HL-60/S4 treated with phorbol 12-myristate 13-acetate at 8.2 ng/mL for 4 days and 3 days (cell line): ENCODE measurements around the gene MARF1.
"Not testable (repeated sequence)": the region's sequence is repeated elsewhere in the genome, so short reads cannot be mapped to it uniquely, and the experiment has no call there.

ENCODE experiments used
- in situ Hi-C: fragments of 300-500 bp; cut with MboI; formaldehyde crosslinking; loops from 2 replicates; pipeline ENCODE4 v1.15.0; 2022; ENCODE audit warnings: low sequenced_read_pairs

Gene MARF1, protein sequence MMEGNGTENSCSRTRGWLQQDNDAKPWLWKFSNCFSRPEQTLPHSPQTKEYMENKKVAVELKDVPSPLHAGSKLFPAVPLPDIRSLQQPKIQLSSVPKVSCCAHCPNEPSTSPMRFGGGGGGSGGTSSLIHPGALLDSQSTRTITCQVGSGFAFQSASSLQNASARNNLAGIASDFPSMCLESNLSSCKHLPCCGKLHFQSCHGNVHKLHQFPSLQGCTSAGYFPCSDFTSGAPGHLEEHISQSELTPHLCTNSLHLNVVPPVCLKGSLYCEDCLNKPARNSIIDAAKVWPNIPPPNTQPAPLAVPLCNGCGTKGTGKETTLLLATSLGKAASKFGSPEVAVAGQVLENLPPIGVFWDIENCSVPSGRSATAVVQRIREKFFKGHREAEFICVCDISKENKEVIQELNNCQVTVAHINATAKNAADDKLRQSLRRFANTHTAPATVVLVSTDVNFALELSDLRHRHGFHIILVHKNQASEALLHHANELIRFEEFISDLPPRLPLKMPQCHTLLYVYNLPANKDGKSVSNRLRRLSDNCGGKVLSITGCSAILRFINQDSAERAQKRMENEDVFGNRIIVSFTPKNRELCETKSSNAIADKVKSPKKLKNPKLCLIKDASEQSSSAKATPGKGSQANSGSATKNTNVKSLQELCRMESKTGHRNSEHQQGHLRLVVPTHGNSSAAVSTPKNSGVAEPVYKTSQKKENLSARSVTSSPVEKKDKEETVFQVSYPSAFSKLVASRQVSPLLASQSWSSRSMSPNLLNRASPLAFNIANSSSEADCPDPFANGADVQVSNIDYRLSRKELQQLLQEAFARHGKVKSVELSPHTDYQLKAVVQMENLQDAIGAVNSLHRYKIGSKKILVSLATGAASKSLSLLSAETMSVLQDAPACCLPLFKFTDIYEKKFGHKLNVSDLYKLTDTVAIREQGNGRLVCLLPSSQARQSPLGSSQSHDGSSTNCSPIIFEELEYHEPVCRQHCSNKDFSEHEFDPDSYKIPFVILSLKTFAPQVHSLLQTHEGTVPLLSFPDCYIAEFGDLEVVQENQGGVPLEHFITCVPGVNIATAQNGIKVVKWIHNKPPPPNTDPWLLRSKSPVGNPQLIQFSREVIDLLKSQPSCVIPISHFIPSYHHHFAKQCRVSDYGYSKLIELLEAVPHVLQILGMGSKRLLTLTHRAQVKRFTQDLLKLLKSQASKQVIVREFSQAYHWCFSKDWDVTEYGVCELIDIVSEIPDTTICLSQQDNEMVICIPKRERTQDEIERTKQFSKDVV (N-terminal part only)

DNA sequence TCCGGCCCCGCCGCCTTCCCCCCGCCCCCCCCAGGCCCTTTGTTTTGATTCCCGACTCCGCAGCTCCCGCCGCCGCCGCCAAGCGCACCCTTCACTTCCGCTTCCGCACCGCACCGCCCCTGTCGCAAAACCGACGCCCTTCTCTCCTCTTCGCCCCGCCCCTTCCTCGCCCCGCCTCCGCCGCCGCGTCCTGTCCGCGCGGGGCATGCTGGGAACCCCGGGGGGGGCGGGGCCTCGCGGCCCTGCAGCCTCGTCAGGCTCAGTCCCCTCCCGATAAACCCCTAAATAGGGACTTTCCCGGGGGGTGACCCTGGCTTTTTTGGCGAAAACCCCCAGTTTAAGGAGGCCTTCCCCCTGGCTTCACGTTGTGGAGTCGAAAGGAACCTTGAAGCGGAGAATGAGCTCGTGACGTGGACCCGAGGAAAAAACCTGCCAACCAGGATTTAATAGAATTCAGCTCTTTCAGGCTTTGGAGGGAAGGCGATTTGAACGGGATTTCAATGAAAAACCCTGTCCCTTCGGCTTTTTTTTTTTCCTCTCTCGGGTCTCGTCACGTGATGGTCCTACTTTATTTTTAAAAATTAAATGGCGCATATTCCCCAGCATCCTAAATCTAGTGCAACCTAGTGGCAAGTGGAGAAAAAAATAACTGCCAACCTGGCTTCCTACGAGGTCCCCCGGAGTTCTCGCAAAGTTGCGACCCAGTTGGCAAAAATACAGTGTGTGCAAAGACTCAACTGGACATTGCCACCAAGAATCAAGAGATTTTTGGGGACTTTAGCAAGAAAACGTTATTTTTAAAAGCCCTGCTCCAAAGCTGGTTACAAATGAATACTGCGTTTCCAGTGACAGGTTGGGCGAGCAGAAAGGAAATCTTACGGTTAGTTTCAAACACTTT is at the start of gene MARF1:
Gene MARF1, minus strand, starts transcription at position 107 of the 898 bp plus-strand sequence. CDS start 3,921 bp downstream, outside the sequence.
- in situ Hi-C loops, result no loop called here

DNA sequence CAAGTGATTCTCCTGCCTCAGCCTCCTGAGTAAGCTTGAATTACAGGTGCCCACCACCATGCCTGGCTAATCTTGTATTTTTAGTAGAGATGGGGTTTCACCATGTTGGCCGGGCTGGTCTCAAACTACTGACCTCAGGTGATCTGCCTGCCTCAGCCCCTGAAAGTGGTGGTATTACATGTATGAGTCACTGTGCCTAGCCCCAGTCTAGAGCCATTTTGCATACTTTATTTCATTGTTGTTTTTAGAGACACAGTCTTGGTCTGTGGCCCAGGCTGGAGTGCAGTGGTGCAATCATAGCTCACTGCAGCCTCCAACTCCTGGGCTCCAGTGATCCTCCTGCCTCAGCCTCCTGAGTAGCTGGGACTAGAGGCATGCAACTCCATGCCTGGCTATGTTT is 49.6 kb upstream of the MARF1 start:
- in situ Hi-C loops, result not testable (repeated sequence)

DNA sequence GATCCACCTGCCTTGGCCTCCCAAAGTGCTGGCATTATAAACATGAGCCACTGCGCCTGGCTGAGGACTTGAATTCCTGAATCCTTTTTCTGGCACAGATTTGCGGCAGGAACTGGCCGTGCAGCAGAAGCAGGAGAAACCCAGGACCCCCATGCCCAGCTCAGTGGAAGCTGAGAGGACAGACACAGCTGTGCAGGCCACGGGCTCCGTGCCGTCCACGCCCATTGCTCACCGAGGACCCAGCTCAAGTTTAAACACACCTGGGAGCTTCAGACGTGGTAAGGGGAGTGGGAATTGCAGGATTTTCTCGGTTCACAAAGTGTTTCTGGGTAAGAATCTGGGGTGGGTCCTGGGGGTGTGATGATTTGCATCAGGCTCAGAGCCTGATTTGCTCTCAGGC is 48.1 kb upstream of the MARF1 start:
- in situ Hi-C loops, result no loop called here

DNA sequence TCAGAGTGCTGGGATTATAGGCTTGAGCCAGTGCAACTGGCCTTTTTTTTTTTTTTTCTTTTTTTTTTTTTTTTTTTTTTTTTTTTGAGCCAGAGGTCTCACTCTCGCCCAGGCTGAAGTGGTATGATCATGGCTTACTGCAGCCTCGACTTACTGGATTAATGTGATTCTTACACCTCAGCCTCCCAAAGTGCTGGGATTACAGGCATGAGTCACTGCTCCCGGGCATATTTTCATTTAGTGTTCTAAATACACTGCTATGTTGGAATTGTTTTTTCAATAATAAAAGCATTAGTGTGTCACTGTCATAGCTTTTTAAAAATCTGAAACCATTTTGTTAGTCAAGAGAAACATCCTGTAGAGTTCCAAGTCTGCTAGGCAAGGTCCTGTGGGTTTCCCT is 47.3 kb upstream of the MARF1 start:
- in situ Hi-C loops, result no loop called here

DNA sequence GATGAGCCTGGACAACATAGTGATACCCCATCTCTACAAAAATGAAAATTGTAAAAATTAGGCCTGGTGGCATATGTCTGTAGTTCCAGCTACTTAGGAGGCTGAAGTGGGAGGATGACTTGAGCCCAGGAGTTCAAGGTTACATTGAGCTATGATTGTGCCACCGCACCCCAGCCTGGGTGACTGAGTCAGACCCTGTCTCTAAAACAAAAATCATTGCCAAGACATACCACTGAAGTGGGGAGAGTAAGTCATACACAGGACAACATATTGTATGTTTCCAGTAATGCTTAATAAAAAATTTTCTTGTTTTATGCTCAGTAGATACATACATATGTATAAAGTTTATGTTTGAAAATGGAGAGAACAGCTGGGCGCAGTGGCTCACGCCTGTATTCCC is 46.3 kb upstream of the MARF1 start:
- in situ Hi-C loops, result no loop called here

DNA sequence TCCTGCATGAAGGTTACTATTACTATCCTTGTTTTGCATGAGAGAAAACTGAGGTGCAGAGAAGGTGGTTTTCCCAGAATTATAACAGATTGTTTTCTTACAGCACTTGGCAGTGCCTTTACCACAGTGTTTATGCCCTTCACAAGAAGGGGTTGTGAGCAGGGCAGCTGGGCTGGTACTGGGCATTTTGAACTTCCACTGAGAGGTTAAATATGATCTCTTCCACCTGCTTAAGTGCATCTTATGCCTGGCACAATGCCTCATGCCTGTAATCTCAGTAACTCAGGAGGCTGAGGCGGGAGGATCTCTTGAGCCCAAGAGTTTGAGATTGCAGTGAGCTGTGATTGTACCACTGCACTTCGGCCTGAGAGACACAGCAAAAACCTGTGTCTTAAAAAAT is 43.3 kb upstream of the MARF1 start:
- in situ Hi-C loops, result no loop called here

DNA sequence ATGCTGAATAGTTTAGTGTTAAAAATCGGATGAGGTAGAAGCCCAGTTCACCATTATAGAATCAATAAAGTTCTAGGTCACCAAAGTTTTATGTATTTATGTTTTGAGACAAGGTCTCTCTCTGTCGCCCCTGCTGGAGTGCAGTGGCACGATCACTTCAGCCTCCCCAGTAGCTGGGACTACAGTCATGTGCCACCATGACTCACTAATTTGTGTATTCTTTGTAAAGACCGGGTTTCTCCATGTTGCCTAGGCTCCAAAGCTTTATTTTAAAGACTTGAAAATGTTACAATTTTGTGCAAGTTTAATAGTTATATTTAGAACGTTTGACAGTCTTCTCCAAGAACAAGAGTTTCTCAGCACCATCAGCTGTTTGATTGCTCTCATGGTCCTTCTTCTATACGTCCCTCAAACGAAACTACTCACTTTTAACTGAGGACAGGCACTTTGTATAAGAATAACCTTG is 39.2 kb upstream of the MARF1 start:
- in situ Hi-C loops, result no loop called here

DNA sequence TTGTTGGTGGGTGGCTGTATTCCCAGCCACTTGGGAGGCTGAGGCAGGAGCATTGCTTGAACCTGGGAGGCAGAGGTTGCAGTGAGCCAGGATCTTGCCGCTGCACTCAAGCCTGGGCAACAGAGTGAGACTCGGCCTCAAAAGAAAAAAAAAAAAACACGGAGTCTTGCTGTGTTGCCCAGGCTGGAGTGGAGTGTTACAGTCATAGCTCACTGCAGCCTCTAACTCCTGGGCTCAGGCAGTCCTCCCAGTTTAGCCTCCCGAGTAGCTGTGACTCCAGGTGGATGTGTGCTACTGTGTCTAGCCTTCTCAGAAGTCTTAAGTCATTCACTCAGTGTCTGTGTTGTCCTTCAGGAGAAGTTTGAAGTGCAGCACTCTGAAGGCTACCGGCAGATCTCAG is 34.5 kb upstream of the MARF1 start:
- in situ Hi-C loops, result no loop called here

DNA sequence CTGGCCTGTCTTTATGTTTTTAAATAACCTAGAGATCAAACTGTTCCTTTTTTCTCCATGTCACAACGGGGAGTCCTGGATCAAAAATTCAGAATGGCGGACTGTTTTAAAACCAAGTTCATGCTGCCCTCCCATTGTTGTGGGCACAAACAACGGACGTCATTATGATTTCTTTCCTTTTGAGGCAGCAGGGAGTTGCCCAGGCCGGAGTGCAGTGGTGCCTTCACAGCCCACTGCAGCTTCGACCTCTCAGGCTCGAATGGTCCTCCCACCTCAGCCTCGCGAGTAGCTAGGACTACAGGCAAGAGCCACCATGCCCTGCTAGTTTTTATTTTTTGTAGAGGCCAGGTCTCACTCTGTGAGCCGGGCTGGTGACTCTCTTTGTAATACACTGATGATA is 33.6 kb upstream of the MARF1 start:
- in situ Hi-C loops, result no loop called here

DNA sequence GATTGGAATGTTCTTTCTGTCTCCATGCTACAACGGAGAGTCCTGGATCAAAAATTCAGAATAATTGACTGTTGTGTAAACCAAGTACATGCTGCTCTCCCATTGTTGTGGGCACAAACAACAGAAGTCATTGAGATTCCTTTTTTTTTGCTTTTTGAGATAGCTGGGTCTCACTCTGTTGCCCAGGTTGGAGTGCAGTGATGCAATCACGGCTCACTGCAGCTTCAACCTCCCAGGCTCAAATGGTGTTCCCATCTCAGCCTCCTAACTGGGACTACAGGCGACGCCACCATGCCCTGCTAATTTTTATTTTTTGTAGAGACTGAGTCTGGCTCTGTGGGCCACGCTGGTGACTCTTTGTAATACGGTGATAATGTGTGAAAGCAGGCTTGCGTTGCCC is 31.6 kb upstream of the MARF1 start:
- in situ Hi-C loops, result no loop called here

DNA sequence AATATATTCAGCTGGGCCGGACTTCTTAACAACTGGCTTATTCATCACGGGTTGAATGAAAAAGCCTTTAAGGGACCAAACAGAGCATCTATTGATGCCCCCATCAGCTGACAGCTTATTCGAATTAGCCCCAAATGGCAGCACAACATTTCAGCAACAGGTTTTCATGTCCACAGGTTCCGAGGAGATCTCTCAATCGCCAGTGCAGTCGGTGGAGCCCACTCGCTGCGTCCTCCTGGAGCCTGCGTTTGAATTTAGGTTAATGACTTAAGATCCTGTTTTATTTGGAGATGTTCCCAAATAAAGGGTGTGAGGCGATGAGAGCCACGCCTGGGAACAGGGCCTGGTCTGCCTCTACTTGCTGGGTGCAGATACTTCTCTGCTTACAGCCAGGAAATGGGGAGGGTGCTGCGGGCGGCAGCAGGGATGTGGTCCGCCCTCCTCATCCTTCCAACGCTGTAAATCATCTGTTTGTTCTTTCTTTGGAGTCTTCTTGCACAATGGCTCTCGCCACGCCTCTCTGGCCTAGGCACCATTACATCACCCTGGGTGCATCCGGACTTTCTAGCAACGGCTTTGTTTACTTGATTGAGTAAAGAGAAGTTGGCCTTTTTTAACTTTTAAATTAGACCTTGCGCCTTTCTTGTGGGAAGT is 29.7 kb upstream of the MARF1 start:
- in situ Hi-C loops, result no loop called here

DNA sequence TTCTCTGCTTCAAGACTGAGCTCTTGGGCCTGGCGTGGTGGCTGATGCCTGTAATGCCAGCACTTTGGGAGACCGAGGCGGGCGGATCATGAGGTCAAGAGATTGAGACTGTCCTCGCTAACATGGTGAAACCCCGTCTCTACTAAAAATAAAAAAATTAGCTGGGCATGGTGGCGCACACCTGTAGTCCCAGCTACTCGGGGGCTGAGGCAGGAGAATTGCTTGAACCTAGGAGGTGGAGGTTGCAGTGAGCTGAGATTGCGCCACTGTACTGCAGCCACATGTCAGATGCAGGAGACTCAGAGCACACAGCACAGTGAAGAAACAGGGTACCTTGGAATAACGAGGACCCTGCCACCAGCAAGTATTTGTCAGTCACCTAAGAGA is 29.2 kb upstream of the MARF1 start:
- in situ Hi-C loops, result not testable (repeated sequence)

DNA sequence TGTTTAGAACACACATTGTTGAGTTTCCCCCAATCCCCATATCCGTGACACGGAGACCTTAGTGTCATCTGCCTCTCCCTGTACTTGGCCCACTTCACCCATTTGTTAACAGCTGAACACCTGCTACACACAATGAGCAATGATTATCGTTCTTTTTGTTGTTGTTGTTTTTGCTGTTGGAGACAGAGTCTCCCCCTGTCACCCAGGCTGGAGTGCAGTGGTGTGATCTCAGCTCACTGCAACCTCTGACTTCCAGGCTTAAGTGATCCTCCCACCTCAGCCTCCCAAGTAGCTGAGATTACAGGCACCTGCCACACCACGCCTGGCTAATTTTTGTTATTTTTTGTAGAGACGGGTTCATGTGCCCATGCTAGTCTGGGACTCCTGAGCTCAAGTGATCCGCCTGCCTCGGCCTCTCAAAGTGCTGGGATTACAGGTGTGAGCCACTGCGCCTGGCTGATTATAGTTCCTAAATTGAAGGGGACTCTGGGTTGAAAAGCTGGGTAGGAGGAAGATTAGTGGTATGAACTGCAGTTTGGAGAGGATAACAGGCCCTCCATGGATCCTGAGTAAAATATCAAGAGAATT is 28.7 kb upstream of the MARF1 start:
- in situ Hi-C loops, result no loop called here

DNA sequence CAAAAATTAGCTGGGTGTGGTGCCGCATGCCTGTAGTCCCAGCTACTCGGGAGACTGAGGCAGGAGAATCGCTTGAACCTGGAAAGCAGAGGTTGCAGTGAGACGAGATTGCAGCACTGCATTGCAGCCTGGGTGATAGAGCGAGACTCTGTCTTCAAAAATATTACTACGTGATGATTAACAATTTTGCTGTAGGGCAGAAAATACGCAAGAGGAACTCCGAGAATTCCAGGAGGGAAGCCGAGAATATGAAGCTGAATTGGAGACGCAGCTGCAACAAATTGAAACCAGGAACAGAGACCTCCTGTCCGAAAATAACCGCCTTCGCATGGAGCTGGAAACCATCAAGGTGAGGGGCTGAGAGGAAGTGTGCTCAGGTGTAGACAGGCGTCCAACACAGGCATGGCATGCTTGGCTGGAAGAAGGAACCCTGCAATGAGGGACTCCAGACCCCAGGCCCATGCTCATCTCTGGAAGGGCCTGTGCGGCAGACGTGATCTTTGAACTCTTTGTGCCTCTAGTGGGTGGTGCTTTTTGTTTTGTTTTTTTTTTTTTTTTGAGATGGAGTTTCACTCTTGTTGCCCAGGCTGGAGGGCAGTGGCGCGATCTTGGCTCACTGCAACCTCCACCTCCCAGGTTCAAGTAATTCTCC is 24.3 kb upstream of the MARF1 start:
- in situ Hi-C loops, result no loop called here

DNA sequence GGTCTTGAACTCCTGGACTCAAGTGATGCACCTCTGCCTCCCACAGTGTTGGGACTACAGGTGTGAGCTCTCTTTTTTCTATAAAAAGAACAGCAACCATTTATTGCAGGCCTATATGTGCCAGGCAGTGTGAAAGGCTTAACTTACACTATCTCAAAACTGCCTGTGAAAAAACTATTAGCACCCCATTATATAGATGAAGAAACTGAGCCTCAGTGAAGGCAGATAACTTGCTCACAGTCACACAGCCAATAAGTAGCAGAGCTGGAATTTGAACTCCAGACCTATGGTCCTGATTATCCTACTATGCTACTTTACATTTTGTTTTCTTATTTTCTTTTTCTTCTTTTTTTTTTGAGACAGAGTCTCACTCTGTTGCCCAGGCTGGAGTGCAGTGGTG is 22.2 kb upstream of the MARF1 start:
- in situ Hi-C loops, result no loop called here

DNA sequence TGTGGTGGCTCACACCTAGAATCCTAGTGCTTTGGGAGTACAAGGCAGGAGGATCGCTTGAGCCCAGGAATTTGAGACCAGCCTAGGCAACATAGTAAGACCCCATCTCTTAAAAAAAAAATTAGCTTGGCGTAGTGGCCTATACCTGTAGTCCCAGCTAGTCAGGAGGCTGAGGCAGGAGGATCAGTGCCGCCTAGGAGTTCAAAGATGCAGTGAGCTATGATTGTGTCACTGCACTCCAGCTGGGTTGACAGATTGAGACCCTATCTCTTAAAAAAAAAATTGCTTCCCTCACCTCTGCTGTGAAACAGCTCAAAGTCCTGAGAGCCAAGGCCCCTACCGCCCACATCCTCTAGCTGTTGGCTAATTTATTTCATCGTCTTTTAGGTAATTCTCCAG is 17.2 kb upstream of the MARF1 start:
- in situ Hi-C loops, result no loop called here

DNA sequence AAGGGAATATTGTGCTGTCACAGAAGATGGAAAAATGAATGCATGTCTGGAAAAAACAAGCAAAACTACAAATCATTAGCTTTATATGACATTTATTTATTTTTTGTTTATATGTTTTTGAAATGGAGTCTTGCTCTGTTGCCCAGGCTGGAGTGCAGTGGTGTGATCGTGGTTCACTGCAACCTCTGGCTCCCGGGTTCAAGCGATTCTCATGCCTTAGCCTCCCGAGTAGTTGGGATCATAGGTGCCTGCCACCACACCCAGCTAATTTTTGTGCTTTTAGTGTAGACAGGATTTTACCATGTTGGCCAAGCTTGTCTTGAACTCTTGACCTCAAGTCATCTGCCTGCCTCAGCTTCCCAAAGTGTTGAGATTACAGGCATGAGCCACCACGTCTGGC is 15.6 kb upstream of the MARF1 start:
- in situ Hi-C loops, result no loop called here

DNA sequence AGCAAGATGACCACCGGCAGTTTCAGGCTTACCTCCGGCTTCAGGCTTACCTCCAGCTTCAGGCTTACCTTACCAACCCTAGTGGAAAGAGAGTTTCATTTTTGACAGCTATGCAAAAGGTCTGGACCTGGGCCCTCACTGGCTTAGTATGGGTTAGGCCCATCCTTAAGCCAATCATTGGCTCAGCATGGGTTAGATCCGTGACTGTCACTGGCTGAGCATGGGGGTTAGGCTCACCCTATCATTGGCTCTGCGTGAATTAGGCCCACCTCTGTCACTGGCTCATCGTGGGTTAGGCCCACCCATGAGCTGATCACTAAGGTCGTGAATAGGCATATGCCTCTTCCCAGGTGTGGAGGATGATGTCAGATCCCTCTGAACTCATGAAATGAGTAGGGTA is 15.2 kb upstream of the MARF1 start:
- in situ Hi-C loops, result no loop called here

DNA sequence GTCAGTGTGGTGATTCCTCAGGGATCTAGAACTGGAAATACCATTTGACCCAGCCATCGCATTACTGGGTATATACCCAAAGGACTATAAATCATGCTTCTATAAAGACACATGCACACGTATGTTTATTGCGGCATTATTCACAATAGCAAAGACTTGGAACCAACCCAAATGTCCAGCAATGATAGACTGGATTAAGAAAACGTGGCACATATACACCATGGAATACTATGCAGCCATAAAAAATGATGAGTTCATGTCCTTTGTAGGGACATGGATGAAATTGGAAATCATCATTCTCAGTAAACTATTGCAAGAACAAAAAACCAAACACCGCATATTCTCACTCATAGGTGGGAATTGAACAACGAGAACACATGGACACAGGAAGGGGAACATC is 12.6 kb upstream of the MARF1 start:
- in situ Hi-C loops, result not testable (repeated sequence)
